ENCODE measurements around the gene HECW1. TPM values are rescaled to one million over a fixed set of nuclear protein-coding genes. Genes with fewer than 3 reads are reported as not detected.

Gene HECW1
- total RNA-seq, 1 donor from 2014 or later: not detected

DNA sequence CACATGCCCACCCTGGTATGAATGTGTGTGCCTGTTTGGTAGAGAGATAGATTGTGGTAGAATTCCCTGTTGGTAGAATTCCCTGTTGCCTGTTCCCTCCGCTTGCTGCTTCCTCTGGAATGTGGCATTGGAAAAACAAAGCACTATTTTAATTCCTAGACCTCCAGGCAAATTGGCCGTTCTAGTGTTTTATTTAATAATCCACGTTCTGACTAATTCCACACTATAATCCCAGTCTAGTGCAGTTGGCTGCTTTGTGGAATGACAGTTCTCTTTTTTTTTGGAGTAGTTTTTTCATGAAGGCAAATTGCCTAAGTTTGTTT, 2.0 kb downstream of the HECW1 start:
- Mint-ChIP-seq H3K36me3 (ENCODE audit: low read depth) (no peaks in the 10 kb centered on the region), H3K4me1 (peaks cover 8% of the 10 kb centered on the region), H3K4me3 (no peak overlapping the region), H3K27ac (no peak overlapping the region), H3K9me3 (no peaks in the 10 kb centered on the region), H3K27me3 (peaks cover 48% of the 10 kb centered on the region)
- intact Hi-C loops (cut with micrococcal nuclease): loop anchor here (5.0 kb wide), 1 partner anchor 723 kb away; no protein-coding TSS in a partner anchor
- CTCF ChIA-PET: no interaction called here
- no peak for ATAC-seq (ENCODE audit: low read depth)
- no peak for DNase-seq
- TF ChIP-seq, protein P1, sequence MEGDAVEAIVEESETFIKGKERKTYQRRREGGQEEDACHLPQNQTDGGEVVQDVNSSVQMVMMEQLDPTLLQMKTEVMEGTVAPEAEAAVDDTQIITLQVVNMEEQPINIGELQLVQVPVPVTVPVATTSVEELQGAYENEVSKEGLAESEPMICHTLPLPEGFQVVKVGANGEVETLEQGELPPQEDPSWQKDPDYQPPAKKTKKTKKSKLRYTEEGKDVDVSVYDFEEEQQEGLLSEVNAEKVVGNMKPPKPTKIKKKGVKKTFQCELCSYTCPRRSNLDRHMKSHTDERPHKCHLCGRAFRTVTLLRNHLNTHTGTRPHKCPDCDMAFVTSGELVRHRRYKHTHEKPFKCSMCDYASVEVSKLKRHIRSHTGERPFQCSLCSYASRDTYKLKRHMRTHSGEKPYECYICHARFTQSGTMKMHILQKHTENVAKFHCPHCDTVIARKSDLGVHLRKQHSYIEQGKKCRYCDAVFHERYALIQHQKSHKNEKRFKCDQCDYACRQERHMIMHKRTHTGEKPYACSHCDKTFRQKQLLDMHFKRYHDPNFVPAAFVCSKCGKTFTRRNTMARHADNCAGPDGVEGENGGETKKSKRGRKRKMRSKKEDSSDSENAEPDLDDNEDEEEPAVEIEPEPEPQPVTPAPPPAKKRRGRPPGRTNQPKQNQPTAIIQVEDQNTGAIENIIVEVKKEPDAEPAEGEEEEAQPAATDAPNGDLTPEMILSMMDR (IDR thresholded peaks at IDR 0.05): no peak
- POLR2A ChIA-PET: no interaction called here

GRCh38 chr7:43116451-43116850, 4.0 kb downstream of the HECW1 start:
- intact Hi-C loops (cut with micrococcal nuclease): no loop called here

DNA sequence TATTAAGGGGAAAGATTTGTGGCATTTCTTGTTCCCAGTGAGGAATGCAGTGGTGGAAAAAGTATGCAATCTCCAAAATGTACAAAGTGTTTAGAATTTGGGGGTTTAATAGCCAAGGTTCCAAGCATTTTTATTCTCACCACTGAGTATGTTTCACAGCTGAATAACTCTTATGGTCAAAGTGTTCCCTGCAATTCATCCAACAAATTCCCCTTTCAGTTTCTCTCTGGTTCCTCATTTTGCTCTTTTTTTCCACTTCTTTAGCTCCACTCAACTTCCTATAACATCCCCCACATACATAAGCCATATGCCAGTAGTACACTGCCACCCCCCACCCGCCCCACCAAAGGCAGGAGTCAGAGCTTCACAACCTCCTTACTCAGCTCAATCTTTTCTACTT, 4.6 kb downstream of the HECW1 start:
- peaks cover 7% of the 10 kb centered on the region for H3K4me1 Mint-ChIP-seq
- no peaks in the 10 kb centered on the region for H3K36me3 Mint-ChIP-seq (ENCODE audit: low read depth)
- POLR2A ChIA-PET: no interaction called here
- no peak overlapping the region for H3K27ac Mint-ChIP-seq
- CTCF ChIA-PET: no interaction called here
- DNase-seq (no peak), ATAC-seq (ENCODE audit: low read depth) (no peak)
- no peak overlapping the region for H3K4me3 Mint-ChIP-seq
- peaks cover 34% of the 10 kb centered on the region for H3K27me3 Mint-ChIP-seq
- H3K9me3 Mint-ChIP-seq: no peaks in the 10 kb centered on the region
- TF ChIP-seq, protein P1 (IDR thresholded peaks at IDR 0.05): no peak
- intact Hi-C loops (cut with micrococcal nuclease): no loop called here

More at GRCh38 chr7:43116451-43116850, 4.0 kb downstream of the HECW1 start:
- Mint-ChIP-seq H3K4me1 (peaks cover 8% of the 10 kb centered on the region), H3K27ac (no peak overlapping the region), H3K36me3 (ENCODE audit: low read depth) (no peaks in the 10 kb centered on the region), H3K4me3 (no peak overlapping the region), H3K9me3 (no peaks in the 10 kb centered on the region), H3K27me3 (peaks cover 40% of the 10 kb centered on the region)
- no peak for DNase-seq
- POLR2A ChIA-PET: no interaction called here
- TF ChIP-seq, protein P1 (IDR thresholded peaks at IDR 0.05): no peak
- ATAC-seq (ENCODE audit: low read depth): no peak
- CTCF ChIA-PET: no interaction called here

DNA sequence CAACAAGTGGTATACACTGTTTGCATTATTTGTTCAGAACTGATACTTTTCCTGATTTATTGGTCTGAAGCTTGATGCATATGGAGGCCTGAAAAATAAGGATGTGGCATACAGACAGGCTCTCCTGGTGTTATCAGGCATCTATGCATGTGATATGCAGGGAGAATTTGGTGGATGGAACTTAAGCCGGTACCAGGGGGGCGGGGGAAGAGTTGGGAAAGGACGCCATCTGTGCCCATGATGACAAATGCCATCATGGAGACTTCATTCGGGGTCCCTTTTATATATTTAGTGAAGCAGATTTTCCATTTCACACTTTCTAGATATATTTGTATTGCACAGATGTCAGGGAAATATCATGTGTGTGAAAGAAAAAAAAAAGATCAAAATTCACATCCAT, 5.4 kb downstream of the HECW1 start:
- H3K9me3 Mint-ChIP-seq: no peaks in the 10 kb centered on the region
- H3K36me3 Mint-ChIP-seq (ENCODE audit: low read depth): no peaks in the 10 kb centered on the region
- H3K4me3 Mint-ChIP-seq: no peak overlapping the region
- ATAC-seq (ENCODE audit: low read depth) (no peak), DNase-seq (no peak)
- ChIA-PET CTCF (interaction anchor here (1.0 kb wide), 1 partner anchor 177 kb away, joined by 3 read pairs; no protein-coding TSS in a partner anchor), POLR2A (no interaction called here)
- intact Hi-C loops (cut with micrococcal nuclease): no loop called here
- no peak overlapping the region for H3K27ac Mint-ChIP-seq
- H3K4me1 Mint-ChIP-seq: peaks cover 6% of the 10 kb centered on the region
- TF ChIP-seq, protein P1 (IDR thresholded peaks at IDR 0.05): no peak
- peaks cover 33% of the 10 kb centered on the region for H3K27me3 Mint-ChIP-seq

DNA sequence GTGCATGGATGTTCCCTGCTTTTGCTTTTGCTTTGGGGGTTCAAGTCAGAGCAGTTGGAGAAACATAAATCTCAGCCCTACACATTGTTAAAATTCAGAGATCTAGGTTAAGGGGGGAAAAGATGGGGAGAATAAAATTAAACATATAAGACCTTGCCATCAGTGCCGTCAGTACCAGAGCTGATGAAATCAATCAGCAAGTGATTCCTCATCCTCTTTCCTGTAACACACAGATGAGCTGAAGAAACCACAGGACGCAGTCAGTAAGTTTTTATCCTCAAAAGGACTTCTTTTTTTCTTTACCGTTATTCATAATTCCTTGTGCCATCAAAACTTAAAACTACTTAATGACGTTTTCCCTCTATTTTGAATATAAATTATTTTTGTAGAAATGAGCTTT, 5.9 kb downstream of the HECW1 start:
- no peak overlapping the region for H3K27ac Mint-ChIP-seq
- ChIA-PET CTCF (interaction anchor here (1.0 kb wide), 1 partner anchor 177 kb away, joined by 3 read pairs; no protein-coding TSS in a partner anchor), POLR2A (no interaction called here)
- intact Hi-C loops (cut with micrococcal nuclease): no loop called here
- no peak for DNase-seq
- no peaks in the 10 kb centered on the region for H3K36me3 Mint-ChIP-seq (ENCODE audit: low read depth)
- no peak overlapping the region for H3K4me3 Mint-ChIP-seq
- no peaks in the 10 kb centered on the region for H3K9me3 Mint-ChIP-seq
- TF ChIP-seq, protein P1 (IDR thresholded peaks at IDR 0.05): no peak
- H3K27me3 Mint-ChIP-seq: peaks cover 33% of the 10 kb centered on the region
- no peak for ATAC-seq (ENCODE audit: low read depth)
- H3K4me1 Mint-ChIP-seq: peaks cover 6% of the 10 kb centered on the region
